WTC11 (cell line): ENCODE measurements around the gene SRSF10.

Experiments used
- ATF1 ChIP-seq: sonication (generic); formaldehyde crosslinking; IDR thresholded peaks from 2 replicates; pipeline ENCODE4 v1.8.1; 2023; ENCODE audit warnings: mild to moderate bottlenecking, moderate library complexity, missing genetic modification reagents
- CTCF ChIP-seq: fragments of 200-600 bp; IDR thresholded peaks from 2 replicates; pipeline ENCODE4 v1.8.0; 2022; ENCODE audit warnings: antibody characterized with exemption
- KAT7 ChIP-seq: sonication (generic); formaldehyde crosslinking; IDR thresholded peaks from 2 replicates; pipeline ENCODE4 v1.8.1; 2023; ENCODE audit warnings: missing genetic modification reagents, mild to moderate bottlenecking, borderline replicate concordance
- MAX ChIP-seq: sonication (generic); formaldehyde crosslinking; IDR thresholded peaks from 2 replicates; pipeline ENCODE4 v1.8.0; 2022; ENCODE audit warnings: mild to moderate bottlenecking, missing genetic modification reagents
- NFYB ChIP-seq: sonication (generic); formaldehyde crosslinking; conservative IDR thresholded peaks from 2 replicates; pipeline ENCODE4 v1.8.0; 2022; ENCODE audit warnings: low read depth, missing genetic modification reagents
- NR1H2 ChIP-seq: sonication (generic); formaldehyde crosslinking; IDR thresholded peaks from 2 replicates; pipeline ENCODE4 v1.9.0; 2021; ENCODE audit warnings: mild to moderate bottlenecking, moderate library complexity, missing genetic modification reagents
- PRDM15 ChIP-seq: sonication (generic); formaldehyde crosslinking; IDR thresholded peaks from 2 replicates; pipeline ENCODE4 v1.8.0; 2022; ENCODE audit warnings: missing genetic modification reagents
- TEAD1 ChIP-seq: sonication (generic); formaldehyde crosslinking; IDR thresholded peaks from 2 replicates; pipeline ENCODE4 v1.8.0; 2022; ENCODE audit warnings: mild to moderate bottlenecking, missing genetic modification reagents
- TP53 ChIP-seq: sonication (generic); formaldehyde crosslinking; IDR thresholded peaks from 2 replicates; pipeline ENCODE4 v1.8.1; 2023; ENCODE audit warnings: mild to moderate bottlenecking, missing genetic modification reagents
- ZNF423 ChIP-seq: fragments of 250-450 bp; sonication (Bioruptor Pico); IDR thresholded peaks from 2 replicates; pipeline ENCODE4 v2.1.2; 2022; ENCODE audit warnings: mild to moderate bottlenecking, moderate library complexity
- TF ChIP-seq, protein P1 (sequence below): sonication (generic); formaldehyde crosslinking; IDR thresholded peaks from 2 replicates; pipeline ENCODE4 v1.8.1; 2023; ENCODE audit warnings: mild to moderate bottlenecking, missing genetic modification reagents, moderate library complexity

DNA sequence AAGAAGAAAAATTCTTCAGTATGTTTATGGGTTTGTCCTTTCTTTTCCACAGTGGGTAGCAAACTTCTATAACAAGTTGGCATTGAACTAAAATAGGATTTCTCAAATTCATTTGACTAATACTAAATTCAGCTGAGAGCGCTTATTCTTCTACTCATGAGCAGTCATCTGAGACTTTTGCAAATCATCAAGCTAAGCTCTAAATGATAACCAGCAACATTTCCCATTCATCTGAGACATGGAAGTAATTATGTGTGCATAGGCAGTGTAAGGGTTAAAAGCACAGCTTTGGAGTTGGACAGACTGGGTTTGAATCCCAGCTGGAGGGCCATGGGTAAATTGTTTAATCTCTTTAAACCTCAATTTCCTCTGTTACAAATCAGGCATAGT lies 48.6 kb downstream of the SRSF10 start:
- TF ChIP-seq TEAD1 (no peak), PRDM15 (CRISPR knock-in tag) (no peak), NFYB (CRISPR knock-in tag) (no peak), ATF1 (CRISPR knock-in tag) (no peak), KAT7 (no peak), MAX (no peak), ZNF423 (no peak), NR1H2 (CRISPR knock-in tag) (no peak), CTCF (no peak), TP53 (no peak)
- TF ChIP-seq, protein P1, sequence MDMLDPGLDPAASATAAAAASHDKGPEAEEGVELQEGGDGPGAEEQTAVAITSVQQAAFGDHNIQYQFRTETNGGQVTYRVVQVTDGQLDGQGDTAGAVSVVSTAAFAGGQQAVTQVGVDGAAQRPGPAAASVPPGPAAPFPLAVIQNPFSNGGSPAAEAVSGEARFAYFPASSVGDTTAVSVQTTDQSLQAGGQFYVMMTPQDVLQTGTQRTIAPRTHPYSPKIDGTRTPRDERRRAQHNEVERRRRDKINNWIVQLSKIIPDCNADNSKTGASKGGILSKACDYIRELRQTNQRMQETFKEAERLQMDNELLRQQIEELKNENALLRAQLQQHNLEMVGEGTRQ: no peak
